ENCODE data around the gene AK6. TPM values are rescaled to one million over a fixed set of nuclear protein-coding genes. Genes with fewer than 3 reads are reported as not detected.
"Not testable (repeated sequence)": the region's sequence is repeated elsewhere in the genome, so short reads cannot be mapped to it uniquely, and the experiment has no call there.

The AK6 gene
- total RNA-seq, 1 experiment from 2014 or later, result 40.8 TPM

DNA sequence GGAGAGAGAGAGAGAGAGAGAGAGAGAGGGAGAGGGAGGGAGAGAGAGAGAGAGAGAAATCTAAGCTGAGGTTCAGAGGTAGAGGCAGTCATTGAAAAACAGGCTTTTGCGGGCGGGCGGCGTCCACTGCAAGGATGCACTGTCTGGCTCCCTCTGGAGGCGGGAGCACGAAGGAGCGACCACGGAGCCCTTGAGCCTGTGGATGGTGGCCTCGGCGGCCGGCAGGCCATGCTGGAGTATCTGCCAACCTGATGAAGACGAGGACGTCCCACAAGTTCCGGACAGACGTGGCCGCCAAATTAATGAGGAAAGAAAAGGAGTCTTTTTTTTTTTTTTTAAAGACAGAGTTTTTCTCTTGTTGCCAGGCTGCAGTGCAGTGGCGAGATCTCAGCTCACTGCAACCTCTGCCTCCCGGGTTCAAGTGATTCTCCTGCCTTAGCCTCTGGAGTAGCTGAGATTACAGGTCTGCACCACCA is 34.5 kb downstream of the AK6 start:
- H2BK15ac ChIP-seq (ENCODE audit: low read depth, low read length), result no peak overlapping the region
- H3K4me1 ChIP-seq (ENCODE audit: insufficient read depth, low read length), result no peaks in the 10 kb centered on the region
- H4K20me1 ChIP-seq (ENCODE audit: control insufficient read depth, insufficient read depth, insufficient read length), result no peaks in the 10 kb centered on the region
- no peaks in the 10 kb centered on the region for H3K9me3 Mint-ChIP-seq
- H2BK120ac ChIP-seq (ENCODE audit: low read depth, low read length, poor library complexity, severe bottlenecking), result no peak overlapping the region
- no peak overlapping the region for H3T11ph ChIP-seq (ENCODE audit: low read length)
- H2AK5ac ChIP-seq (ENCODE audit: insufficient read length, low read length), result no peak overlapping the region
- H3K4ac ChIP-seq (ENCODE audit: low read depth, low read length), result no peak overlapping the region
- no peaks in the 10 kb centered on the region for H3K79me2 ChIP-seq (ENCODE audit: insufficient read depth, low read length)
- H3K79me1 ChIP-seq (ENCODE audit: insufficient read depth, low read depth, low read length, poor library complexity, severe bottlenecking), result no peaks in the 10 kb centered on the region
- H3K36me3 Mint-ChIP-seq (ENCODE audit: insufficient read depth in 1 of 3, low read depth in 3 of 3), result no peaks in the 10 kb centered on the region
- H3K4me2 ChIP-seq (ENCODE audit: insufficient read depth, insufficient read length, low read length), result no peak overlapping the region
- H3K56ac ChIP-seq (ENCODE audit: insufficient read length, low read depth, low read length), result no peak overlapping the region
- no peak overlapping the region for H3K18ac ChIP-seq (ENCODE audit: insufficient read length, low read depth, low read length)
- no peak overlapping the region for H3K9ac ChIP-seq (ENCODE audit: extremely low read depth, insufficient read length, low read length)
- H4K8ac ChIP-seq (replicated peaks; ENCODE audit: insufficient read length, low read depth, low read length), result no peak overlapping the region
- TF ChIP-seq, protein P1, sequence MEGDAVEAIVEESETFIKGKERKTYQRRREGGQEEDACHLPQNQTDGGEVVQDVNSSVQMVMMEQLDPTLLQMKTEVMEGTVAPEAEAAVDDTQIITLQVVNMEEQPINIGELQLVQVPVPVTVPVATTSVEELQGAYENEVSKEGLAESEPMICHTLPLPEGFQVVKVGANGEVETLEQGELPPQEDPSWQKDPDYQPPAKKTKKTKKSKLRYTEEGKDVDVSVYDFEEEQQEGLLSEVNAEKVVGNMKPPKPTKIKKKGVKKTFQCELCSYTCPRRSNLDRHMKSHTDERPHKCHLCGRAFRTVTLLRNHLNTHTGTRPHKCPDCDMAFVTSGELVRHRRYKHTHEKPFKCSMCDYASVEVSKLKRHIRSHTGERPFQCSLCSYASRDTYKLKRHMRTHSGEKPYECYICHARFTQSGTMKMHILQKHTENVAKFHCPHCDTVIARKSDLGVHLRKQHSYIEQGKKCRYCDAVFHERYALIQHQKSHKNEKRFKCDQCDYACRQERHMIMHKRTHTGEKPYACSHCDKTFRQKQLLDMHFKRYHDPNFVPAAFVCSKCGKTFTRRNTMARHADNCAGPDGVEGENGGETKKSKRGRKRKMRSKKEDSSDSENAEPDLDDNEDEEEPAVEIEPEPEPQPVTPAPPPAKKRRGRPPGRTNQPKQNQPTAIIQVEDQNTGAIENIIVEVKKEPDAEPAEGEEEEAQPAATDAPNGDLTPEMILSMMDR (conservative IDR thresholded peaks at IDR 0.05), result peak; percentile 85
- no peak overlapping the region for H3K14ac ChIP-seq (ENCODE audit: insufficient read depth, low read length)
- no peak overlapping the region for H2AFZ ChIP-seq (ENCODE audit: low read length)
- H3K23ac ChIP-seq (ENCODE audit: insufficient read length, low read depth, low read length), result no peak overlapping the region
- H3K9me3 ChIP-seq (ENCODE audit: control insufficient read depth, low read depth, low read length), result no peaks in the 10 kb centered on the region
- peaks cover 6% of the 10 kb centered on the region for H3K23me2 ChIP-seq (ENCODE audit: insufficient read length, low read depth, low read length, poor library complexity, severe bottlenecking)
- H4K5ac ChIP-seq (ENCODE audit: insufficient read length, low read depth, low read length), result no peak overlapping the region
- peak; percentile 87 for DNase-seq
- no peak overlapping the region for H3K27ac ChIP-seq (ENCODE audit: insufficient read length, low read depth, low read length)
- H2BK5ac ChIP-seq (ENCODE audit: insufficient read length, low read length), result no peak overlapping the region
- 0 out of 2 replicates have a peak, but pooled peaks cover 2% of the 10 kb centered on the region for H3K27me3 ChIP-seq (ENCODE audit: insufficient read depth, low read length)
- no peak overlapping the region for H4K91ac ChIP-seq (ENCODE audit: insufficient read length, low read depth, low read length)
- H3K4me1 Mint-ChIP-seq, result peaks cover 6 to 8% of the 10 kb centered on the region in 2 experiments
- WGBS (ENCODE audit: extremely low coverage, insufficient read length, low lambda C conversion rate), result no CpG with 5 or more reads among the region's 18 CpGs
- H3K27ac Mint-ChIP-seq, result no peak overlapping the region
- H3K4me3 Mint-ChIP-seq, result no peak overlapping the region
- H2BK12ac ChIP-seq (ENCODE audit: insufficient read length, low read depth, low read length), result no peak overlapping the region
- peaks cover 11% of the 10 kb centered on the region for H3K27me3 Mint-ChIP-seq (ENCODE audit: low read depth)
- H2BK20ac ChIP-seq (ENCODE audit: low read depth, low read length, poor library complexity, severe bottlenecking), result no peak overlapping the region

DNA sequence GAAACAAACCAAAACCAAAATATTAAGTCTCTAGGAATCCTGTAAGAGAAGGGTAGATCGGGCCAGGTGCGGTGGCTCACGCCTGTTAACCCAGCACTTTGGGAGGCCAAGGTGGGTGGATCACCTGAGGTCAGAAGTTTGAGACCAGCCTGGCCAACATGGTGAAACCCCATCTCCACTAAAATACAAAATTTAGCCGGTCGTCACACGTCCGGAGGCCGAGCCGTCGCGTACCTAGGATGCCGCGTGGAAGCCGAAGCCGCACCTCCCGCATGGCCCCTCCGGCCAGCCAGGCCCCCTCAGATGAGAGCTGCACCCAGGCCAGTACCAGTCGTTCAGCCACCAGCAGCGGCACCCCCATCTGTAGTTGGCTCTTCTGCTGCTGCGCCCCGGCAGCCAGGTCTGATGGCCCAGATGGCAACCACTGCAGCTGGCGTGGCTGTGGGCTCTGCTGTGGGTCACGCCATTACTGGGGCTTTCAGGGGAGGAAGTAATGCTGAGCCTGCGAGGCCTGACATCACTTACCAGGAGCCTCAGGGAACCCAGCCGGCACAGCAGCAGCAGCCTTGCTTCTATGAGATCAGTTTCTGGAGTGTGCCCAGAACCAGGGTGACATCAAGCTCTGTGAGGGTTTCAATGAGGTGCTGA is 35.5 kb downstream of the AK6 start:
- H3K4ac ChIP-seq (ENCODE audit: low read depth, low read length); H4K91ac ChIP-seq (ENCODE audit: insufficient read length, low read depth, low read length); H3T11ph ChIP-seq (ENCODE audit: low read length); H3K14ac ChIP-seq (ENCODE audit: insufficient read depth, low read length); H3K4me3 Mint-ChIP-seq; H3K79me2 ChIP-seq (ENCODE audit: insufficient read depth, low read length); H3K9me3 Mint-ChIP-seq; H3K4me1 ChIP-seq (ENCODE audit: insufficient read depth, low read length); H3K27me3 ChIP-seq (ENCODE audit: insufficient read depth, low read length); H3K36me3 Mint-ChIP-seq (ENCODE audit: insufficient read depth in 1 of 3, low read depth in 3 of 3); H2AFZ ChIP-seq (ENCODE audit: low read length); H2AK5ac ChIP-seq (ENCODE audit: insufficient read length, low read length); H2BK12ac ChIP-seq (ENCODE audit: insufficient read length, low read depth, low read length); H4K5ac ChIP-seq (ENCODE audit: insufficient read length, low read depth, low read length); H3K23me2 ChIP-seq (ENCODE audit: insufficient read length, low read depth, low read length, poor library complexity, severe bottlenecking); H4K8ac ChIP-seq (replicated peaks; ENCODE audit: insufficient read length, low read depth, low read length); H3K18ac ChIP-seq (ENCODE audit: insufficient read length, low read depth, low read length); H4K20me1 ChIP-seq (ENCODE audit: control insufficient read depth, insufficient read depth, insufficient read length); H3K4me2 ChIP-seq (ENCODE audit: insufficient read depth, insufficient read length, low read length); H3K27ac Mint-ChIP-seq; H3K79me1 ChIP-seq (ENCODE audit: insufficient read depth, low read depth, low read length, poor library complexity, severe bottlenecking); H2BK20ac ChIP-seq (ENCODE audit: low read depth, low read length, poor library complexity, severe bottlenecking); H3K4me1 Mint-ChIP-seq; H3K9me3 ChIP-seq (ENCODE audit: control insufficient read depth, low read depth, low read length); H2BK120ac ChIP-seq (ENCODE audit: low read depth, low read length, poor library complexity, severe bottlenecking); H3K56ac ChIP-seq (ENCODE audit: insufficient read length, low read depth, low read length); H2BK15ac ChIP-seq (ENCODE audit: low read depth, low read length); H2BK5ac ChIP-seq (ENCODE audit: insufficient read length, low read length); H3K9ac ChIP-seq (ENCODE audit: extremely low read depth, insufficient read length, low read length); H3K27ac ChIP-seq (ENCODE audit: insufficient read length, low read depth, low read length); H3K23ac ChIP-seq (ENCODE audit: insufficient read length, low read depth, low read length); DNase-seq: not testable (repeated sequence)
- H3K27me3 Mint-ChIP-seq (ENCODE audit: low read depth), result peaks cover 11% of the 10 kb centered on the region
- WGBS (ENCODE audit: extremely low coverage, insufficient read length, low lambda C conversion rate), result no CpG with 5 or more reads among the region's 25 CpGs
